ENCODE measurements around the gene RBM42.

- no peak for TF ChIP-seq EP300 (IDR thresholded peaks at IDR 0.05)
- no peak for TF ChIP-seq CTCF (IDR thresholded peaks at IDR 0.05)
Observed at GRCh38 chr19:35661995-35662340, 33.1 kb downstream of the RBM42 start.

Data from suprapubic skin (tissue), 3 donors.